Measurements from ENCODE around the gene TSPYL1. TPM values are rescaled to one million over a fixed set of nuclear protein-coding genes. Genes with fewer than 3 reads are reported as not detected.

Gene TSPYL1
- total and polyA plus RNA-seq, 2 experiments from 2014 or later = 24.9 to 66.1 TPM

DNA sequence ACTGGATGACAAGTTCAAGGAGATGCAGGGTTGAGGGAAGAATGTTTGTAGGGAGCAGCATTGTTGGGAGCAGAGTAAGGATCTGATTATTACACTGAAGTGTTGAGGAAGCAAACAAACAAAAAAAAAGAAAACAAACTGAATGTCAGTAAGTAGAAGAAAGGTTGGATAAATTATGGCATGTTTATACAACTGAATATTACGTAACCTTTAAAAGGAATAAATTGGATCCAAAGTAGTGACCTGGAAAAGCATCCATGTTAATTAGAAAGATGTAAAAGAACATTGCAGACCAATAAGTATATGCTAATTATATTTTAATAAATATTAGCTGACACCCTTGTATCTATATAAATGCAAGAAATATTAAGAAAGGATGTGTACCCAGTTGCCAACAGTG lies 12.8 kb upstream of the TSPYL1 start:
- Mint-ChIP-seq H3K27me3 (ENCODE audit: insufficient read depth, low read depth, poor library complexity) (peaks cover 2% of the 10 kb centered on the region), H3K4me1 (no peaks in the 10 kb centered on the region), H3K36me3 (ENCODE audit: low read depth) (no peaks in the 10 kb centered on the region), H3K9me3 (no peaks in the 10 kb centered on the region), H3K4me3 (no peak overlapping the region), H3K27ac (no peak overlapping the region)
- H3K36me3 ChIP-seq (ENCODE audit: insufficient read depth) = no peaks in the 10 kb centered on the region
- no peaks in the 10 kb centered on the region for H3K79me2 ChIP-seq (replicated peaks; ENCODE audit: insufficient read depth)
- no peak overlapping the region for H3K4me2 ChIP-seq
- peaks cover 8% of the 10 kb centered on the region; the same call in 1 of the 2 replicates for H3K9me2 ChIP-seq (ENCODE audit: insufficient read depth)
- no peaks in the 10 kb centered on the region for H4K20me1 ChIP-seq (replicated peaks; ENCODE audit: insufficient read depth)
- H2AFZ ChIP-seq = no peak overlapping the region
- no peaks in the 10 kb centered on the region for H3K27me3 ChIP-seq (ENCODE audit: insufficient read depth)
- DNase-seq (ENCODE audit: low spot score) = no peak
- no peak for TF ChIP-seq EZH2phosphoT487 (IDR thresholded peaks at IDR 0.05; ENCODE audit: unreplicated experiment)
- TF ChIP-seq ZNF331 (CRISPR knock-in tag; IDR thresholded peaks at IDR 0.05; ENCODE audit: low read depth) = no peak
- no peak for TF ChIP-seq EZH2 (IDR thresholded peaks at IDR 0.05; ENCODE audit: low read depth, unreplicated experiment)
- no peak for TF ChIP-seq STAT1 (IDR thresholded peaks at IDR 0.05; ENCODE audit: unreplicated experiment)
- no peak for TF ChIP-seq ZNF114 (CRISPR knock-in tag; IDR thresholded peaks at IDR 0.05)
- TF ChIP-seq, protein P1, sequence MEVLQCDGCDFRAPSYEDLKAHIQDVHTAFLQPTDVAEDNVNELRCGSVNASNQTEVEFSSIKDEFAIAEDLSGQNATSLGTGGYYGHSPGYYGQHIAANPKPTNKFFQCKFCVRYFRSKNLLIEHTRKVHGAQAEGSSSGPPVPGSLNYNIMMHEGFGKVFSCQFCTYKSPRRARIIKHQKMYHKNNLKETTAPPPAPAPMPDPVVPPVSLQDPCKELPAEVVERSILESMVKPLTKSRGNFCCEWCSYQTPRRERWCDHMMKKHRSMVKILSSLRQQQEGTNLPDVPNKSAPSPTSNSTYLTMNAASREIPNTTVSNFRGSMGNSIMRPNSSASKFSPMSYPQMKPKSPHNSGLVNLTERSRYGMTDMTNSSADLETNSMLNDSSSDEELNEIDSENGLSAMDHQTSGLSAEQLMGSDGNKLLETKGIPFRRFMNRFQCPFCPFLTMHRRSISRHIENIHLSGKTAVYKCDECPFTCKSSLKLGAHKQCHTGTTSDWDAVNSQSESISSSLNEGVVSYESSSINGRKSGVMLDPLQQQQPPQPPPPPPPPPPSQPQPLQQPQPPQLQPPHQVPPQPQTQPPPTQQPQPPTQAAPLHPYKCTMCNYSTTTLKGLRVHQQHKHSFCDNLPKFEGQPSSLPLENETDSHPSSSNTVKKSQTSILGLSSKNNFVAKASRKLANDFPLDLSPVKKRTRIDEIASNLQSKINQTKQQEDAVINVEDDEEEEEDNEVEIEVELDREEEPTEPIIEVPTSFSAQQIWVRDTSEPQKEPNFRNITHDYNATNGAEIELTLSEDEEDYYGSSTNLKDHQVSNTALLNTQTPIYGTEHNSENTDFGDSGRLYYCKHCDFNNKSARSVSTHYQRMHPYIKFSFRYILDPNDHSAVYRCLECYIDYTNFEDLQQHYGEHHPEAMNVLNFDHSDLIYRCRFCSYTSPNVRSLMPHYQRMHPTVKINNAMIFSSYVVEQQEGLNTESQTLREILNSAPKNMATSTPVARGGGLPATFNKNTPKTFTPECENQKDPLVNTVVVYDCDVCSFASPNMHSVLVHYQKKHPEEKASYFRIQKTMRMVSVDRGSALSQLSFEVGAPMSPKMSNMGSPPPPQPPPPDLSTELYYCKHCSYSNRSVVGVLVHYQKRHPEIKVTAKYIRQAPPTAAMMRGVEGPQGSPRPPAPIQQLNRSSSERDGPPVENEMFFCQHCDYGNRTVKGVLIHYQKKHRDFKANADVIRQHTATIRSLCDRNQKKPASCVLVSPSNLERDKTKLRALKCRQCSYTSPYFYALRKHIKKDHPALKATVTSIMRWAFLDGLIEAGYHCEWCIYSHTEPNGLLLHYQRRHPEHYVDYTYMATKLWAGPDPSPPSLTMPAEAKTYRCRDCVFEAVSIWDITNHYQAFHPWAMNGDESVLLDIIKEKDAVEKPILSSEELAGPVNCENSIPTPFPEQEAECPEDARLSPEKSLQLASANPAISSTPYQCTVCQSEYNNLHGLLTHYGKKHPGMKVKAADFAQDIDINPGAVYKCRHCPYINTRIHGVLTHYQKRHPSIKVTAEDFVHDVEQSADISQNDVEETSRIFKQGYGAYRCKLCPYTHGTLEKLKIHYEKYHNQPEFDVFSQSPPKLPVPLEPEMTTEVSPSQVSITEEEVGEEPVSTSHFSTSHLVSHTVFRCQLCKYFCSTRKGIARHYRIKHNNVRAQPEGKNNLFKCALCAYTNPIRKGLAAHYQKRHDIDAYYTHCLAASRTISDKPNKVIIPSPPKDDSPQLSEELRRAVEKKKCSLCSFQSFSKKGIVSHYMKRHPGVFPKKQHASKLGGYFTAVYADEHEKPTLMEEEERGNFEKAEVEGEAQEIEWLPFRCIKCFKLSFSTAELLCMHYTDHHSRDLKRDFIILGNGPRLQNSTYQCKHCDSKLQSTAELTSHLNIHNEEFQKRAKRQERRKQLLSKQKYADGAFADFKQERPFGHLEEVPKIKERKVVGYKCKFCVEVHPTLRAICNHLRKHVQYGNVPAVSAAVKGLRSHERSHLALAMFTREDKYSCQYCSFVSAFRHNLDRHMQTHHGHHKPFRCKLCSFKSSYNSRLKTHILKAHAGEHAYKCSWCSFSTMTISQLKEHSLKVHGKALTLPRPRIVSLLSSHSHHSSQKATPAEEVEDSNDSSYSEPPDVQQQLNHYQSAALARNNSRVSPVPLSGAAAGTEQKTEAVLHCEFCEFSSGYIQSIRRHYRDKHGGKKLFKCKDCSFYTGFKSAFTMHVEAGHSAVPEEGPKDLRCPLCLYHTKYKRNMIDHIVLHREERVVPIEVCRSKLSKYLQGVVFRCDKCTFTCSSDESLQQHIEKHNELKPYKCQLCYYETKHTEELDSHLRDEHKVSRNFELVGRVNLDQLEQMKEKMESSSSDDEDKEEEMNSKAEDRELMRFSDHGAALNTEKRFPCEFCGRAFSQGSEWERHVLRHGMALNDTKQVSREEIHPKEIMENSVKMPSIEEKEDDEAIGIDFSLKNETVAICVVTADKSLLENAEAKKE (CRISPR knock-in tag; IDR thresholded peaks at IDR 0.05) = no peak
- ATAC-seq = no peak
- no peak overlapping the region for H3K4me3 ChIP-seq
- H3K4me1 ChIP-seq (ENCODE audit: insufficient read depth) = no peaks in the 10 kb centered on the region
- H3F3A ChIP-seq (replicated peaks; ENCODE audit: low read depth) = no peaks in the 10 kb centered on the region
- no peak overlapping the region for H3K27ac ChIP-seq (ENCODE audit: low read depth)

Data from GM23338 (cell line).